ENCODE measurements around the gene MAB21L2. TPM values are rescaled to one million over a fixed set of nuclear protein-coding genes. Genes with fewer than 3 reads are reported as not detected.

MAB21L2 gene
- total RNA-seq, 1 experiment from 2014 or later: not detected

DNA sequence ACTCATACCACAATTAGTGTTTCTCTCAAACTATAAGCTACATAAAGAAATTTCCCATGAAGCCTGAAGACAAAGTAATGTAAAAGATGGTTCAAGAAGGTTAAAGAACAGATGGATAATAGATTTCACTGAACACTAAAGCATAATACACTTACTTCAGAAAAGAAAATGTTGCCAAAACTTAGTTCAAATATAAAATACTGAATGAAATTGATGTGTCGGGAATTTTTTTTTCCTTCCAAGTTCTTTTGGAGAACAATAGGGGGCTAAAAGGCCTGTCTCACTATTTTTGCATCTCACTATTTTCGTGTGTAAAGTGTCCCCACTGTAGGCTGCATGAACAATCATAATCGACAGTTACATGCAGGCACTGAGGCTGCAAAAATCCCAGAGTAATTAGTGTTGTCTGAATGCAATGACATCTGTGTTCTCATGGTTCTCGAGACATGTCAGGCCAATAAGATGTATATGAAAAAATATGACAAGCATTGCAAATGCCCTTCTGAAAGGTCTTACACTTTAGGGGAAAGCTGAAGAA is 11.9 kb upstream of the MAB21L2 start:
- H3K4me1 ChIP-seq (ENCODE audit: insufficient read depth, low read length): no peaks in the 10 kb centered on the region
- no peaks in the 10 kb centered on the region for H3K79me1 ChIP-seq (ENCODE audit: insufficient read depth, low read depth, low read length, poor library complexity, severe bottlenecking)
- H3K4me3 Mint-ChIP-seq: no peak overlapping the region
- H3K79me2 ChIP-seq (ENCODE audit: insufficient read depth, low read length): no peaks in the 10 kb centered on the region
- H4K20me1 ChIP-seq (ENCODE audit: control insufficient read depth, insufficient read depth, insufficient read length): no peaks in the 10 kb centered on the region
- no peak overlapping the region for H4K5ac ChIP-seq (ENCODE audit: insufficient read length, low read depth, low read length)
- TF ChIP-seq CTCF (conservative IDR thresholded peaks at IDR 0.05): no peak
- WGBS (ENCODE audit: extremely low coverage, insufficient read length, low lambda C conversion rate): no CpG with 5 or more reads among the region's 4 CpGs
- no peak overlapping the region for H4K8ac ChIP-seq (replicated peaks; ENCODE audit: insufficient read length, low read depth, low read length)
- no peaks in the 10 kb centered on the region for H3K27me3 ChIP-seq (ENCODE audit: insufficient read depth, low read length)
- H2BK12ac ChIP-seq (ENCODE audit: insufficient read length, low read depth, low read length): no peak overlapping the region
- no peaks in the 10 kb centered on the region for H3K23me2 ChIP-seq (ENCODE audit: insufficient read length, low read depth, low read length, poor library complexity, severe bottlenecking)
- H3K23ac ChIP-seq (ENCODE audit: insufficient read length, low read depth, low read length): no peak overlapping the region
- no peaks in the 10 kb centered on the region for H3K9me3 ChIP-seq (ENCODE audit: control insufficient read depth, low read depth, low read length)
- H2BK120ac ChIP-seq (ENCODE audit: low read depth, low read length, poor library complexity, severe bottlenecking): no peak overlapping the region
- no peak overlapping the region for H3K4ac ChIP-seq (ENCODE audit: low read depth, low read length)
- H3K56ac ChIP-seq (ENCODE audit: insufficient read length, low read depth, low read length): no peak overlapping the region
- H2AFZ ChIP-seq (ENCODE audit: low read length): no peak overlapping the region
- no peak overlapping the region for H3T11ph ChIP-seq (ENCODE audit: low read length)
- H2BK15ac ChIP-seq (ENCODE audit: low read depth, low read length): no peak overlapping the region
- H3K27ac Mint-ChIP-seq: no peak overlapping the region
- no peak overlapping the region for H3K9ac ChIP-seq (ENCODE audit: extremely low read depth, insufficient read length, low read length)
- no peak overlapping the region for H3K4me2 ChIP-seq (ENCODE audit: insufficient read depth, insufficient read length, low read length)
- H3K9me3 Mint-ChIP-seq: peaks cover under 1 to 2% of the 10 kb centered on the region in 2 experiments; a peak in 1 of 5 replicates
- no peak overlapping the region for H2BK20ac ChIP-seq (ENCODE audit: low read depth, low read length, poor library complexity, severe bottlenecking)
- H3K4me1 Mint-ChIP-seq: 0 out of 4 replicates have a peak, but pooled peaks cover 0 to 3% of the 10 kb centered on the region in 2 experiments
- no peaks in the 10 kb centered on the region for H3K27me3 Mint-ChIP-seq (ENCODE audit: low read depth)
- no peak overlapping the region for H2AK5ac ChIP-seq (ENCODE audit: insufficient read length, low read length)
- H3K18ac ChIP-seq (ENCODE audit: insufficient read length, low read depth, low read length): no peak overlapping the region
- no peak overlapping the region for H2BK5ac ChIP-seq (ENCODE audit: insufficient read length, low read length)
- peaks cover under 1 to 3% (median 2%) of the 10 kb centered on the region in 3 experiments; a peak in 6 of 7 replicates for H3K36me3 Mint-ChIP-seq (ENCODE audit: insufficient read depth in 1 of 3, low read depth in 3 of 3)
- H3K14ac ChIP-seq (ENCODE audit: insufficient read depth, low read length): no peak overlapping the region
- no peak overlapping the region for H3K27ac ChIP-seq (ENCODE audit: insufficient read length, low read depth, low read length)
- DNase-seq: no peak
- no peak overlapping the region for H4K91ac ChIP-seq (ENCODE audit: insufficient read length, low read depth, low read length)

All from H9 (cell line).